Measurements from ENCODE around the gene NHLH1. TPM values are rescaled to one million over a fixed set of nuclear protein-coding genes. Genes with fewer than 3 reads are reported as not detected.
A peak's percentile ranks its signal among the peaks of the same experiment; 100 is the strongest.

The NHLH1 gene
- total RNA-seq, 1 donor from 2014 or later = 10.6 TPM

- no peaks in the 10 kb centered on the region for H3K9me3 Mint-ChIP-seq
- no peak for TF ChIP-seq CTCF (conservative IDR thresholded peaks at IDR 0.05)
- H3K4me3 Mint-ChIP-seq = no peak overlapping the region
- H3K27ac Mint-ChIP-seq (ENCODE audit: unreplicated experiment) = no peak overlapping the region
- H3K4me1 Mint-ChIP-seq = peaks cover 42% of the 10 kb centered on the region
- H3K36me3 Mint-ChIP-seq (ENCODE audit: low read depth) = peaks cover 12% of the 10 kb centered on the region
- no peaks in the 10 kb centered on the region for H3K27me3 Mint-ChIP-seq (ENCODE audit: low read depth)
- DNase-seq (ENCODE audit: low read depth, low spot score) = no peak
Measured at GRCh38 chr1:160415696-160416290, 48.9 kb downstream of the NHLH1 start.

- Mint-ChIP-seq H3K36me3 (ENCODE audit: low read depth) (peaks cover 13% of the 10 kb centered on the region), H3K27ac (ENCODE audit: unreplicated experiment) (peak overlapping the region; percentile 9), H3K4me3 (no peak overlapping the region), H3K4me1 (peaks cover 36% of the 10 kb centered on the region), H3K9me3 (no peaks in the 10 kb centered on the region), H3K27me3 (ENCODE audit: low read depth) (no peaks in the 10 kb centered on the region)
- TF ChIP-seq CTCF (conservative IDR thresholded peaks at IDR 0.05) = peak; percentile 42
- no peak for DNase-seq (ENCODE audit: low read depth, low spot score)
Measured at GRCh38 chr1:160416369-160416768, 49.5 kb downstream of the NHLH1 start.

GRCh38 chr1:160418483-160418882 lies 51.6 kb downstream of the NHLH1 start:
- no peaks in the 10 kb centered on the region for H3K9me3 Mint-ChIP-seq
- no peak for TF ChIP-seq CTCF (conservative IDR thresholded peaks at IDR 0.05)

GRCh38 chr1:160419150-160419837 lies 52.4 kb downstream of the NHLH1 start:
- Mint-ChIP-seq H3K27ac (ENCODE audit: unreplicated experiment) (peak overlapping the region; percentile 68), H3K27me3 (ENCODE audit: low read depth) (no peaks in the 10 kb centered on the region), H3K4me3 (no peak overlapping the region), H3K36me3 (ENCODE audit: low read depth) (peaks cover 15% of the 10 kb centered on the region), H3K4me1 (peaks cover 12% of the 10 kb centered on the region), H3K9me3 (no peaks in the 10 kb centered on the region)
- DNase-seq (ENCODE audit: low read depth, low spot score) = no peak
- TF ChIP-seq CTCF (conservative IDR thresholded peaks at IDR 0.05) = no peak

More at GRCh38 chr1:160418483-160418882, 51.6 kb downstream of the NHLH1 start:
- DNase-seq (ENCODE audit: low read depth, low spot score) = no peak
- H3K36me3 Mint-ChIP-seq (ENCODE audit: low read depth) = peaks cover 13% of the 10 kb centered on the region
- no peak overlapping the region for H3K27ac Mint-ChIP-seq (ENCODE audit: unreplicated experiment)
- peaks cover 20% of the 10 kb centered on the region for H3K4me1 Mint-ChIP-seq
- H3K4me3 Mint-ChIP-seq = no peak overlapping the region
- H3K27me3 Mint-ChIP-seq (ENCODE audit: low read depth) = no peaks in the 10 kb centered on the region

GRCh38 chr1:160419838-160420169 lies 52.9 kb downstream of the NHLH1 start:
- no peak overlapping the region for H3K27ac Mint-ChIP-seq (ENCODE audit: unreplicated experiment)
- no peaks in the 10 kb centered on the region for H3K27me3 Mint-ChIP-seq (ENCODE audit: low read depth)
- no peak for TF ChIP-seq CTCF (conservative IDR thresholded peaks at IDR 0.05)
- peaks cover 19% of the 10 kb centered on the region for H3K36me3 Mint-ChIP-seq (ENCODE audit: low read depth)
- H3K4me3 Mint-ChIP-seq = no peak overlapping the region
- no peaks in the 10 kb centered on the region for H3K9me3 Mint-ChIP-seq
- no peak for DNase-seq (ENCODE audit: low read depth, low spot score)
- H3K4me1 Mint-ChIP-seq = peaks cover 8% of the 10 kb centered on the region
